Measurements from ENCODE around the gene MBTPS1. TPM values are rescaled to one million over a fixed set of nuclear protein-coding genes. Genes with fewer than 3 reads are reported as not detected.
A peak's percentile ranks its signal among the peaks of the same experiment; 100 is the strongest.

The MBTPS1 gene
- total and polyA plus RNA-seq, 9 of the 15 experiments (the other 6 are each of a cell fraction or from before 2014, with no cell fraction given): 2.8 to 57.6 (median 43.8) TPM

- Histone ChIP-seq H3K4me3 (no peak overlapping the region), H4K20me1 (replicated peaks; ENCODE audit: control insufficient read depth, insufficient read depth, low read length) (no peaks in the 10 kb centered on the region), H2AFZ (ENCODE audit: low read depth, low read length) (no peak overlapping the region), H3K9me1 (ENCODE audit: control insufficient read depth, insufficient read depth, low read length) (no peaks in the 10 kb centered on the region), H3K9ac (ENCODE audit: insufficient read depth in 1 of 2, low read depth in 2 of 2, low read length in 2 of 2) (no peak overlapping the region), H3K4me1 (replicated peaks in 1 of 2; ENCODE audit: control insufficient read depth in 2 of 2, insufficient read depth in 2 of 2, low read length in 2 of 2) (no peaks in the 10 kb centered on the region; a peak in 1 of 5 replicates), H3K4me2 (ENCODE audit: insufficient read depth, low read length) (no peak overlapping the region), H3K79me2 (ENCODE audit: control insufficient read depth, insufficient read depth, low read length) (no peaks in the 10 kb centered on the region), H3K9me3 (replicated peaks; ENCODE audit: control insufficient read depth, insufficient read depth, low read depth, low read length) (no peaks in the 10 kb centered on the region), H3K27ac (ENCODE audit: extremely low read depth, low read depth, low read length) (no peak overlapping the region), H3K36me3 (ENCODE audit: control insufficient read depth, insufficient read depth, low read length) (peaks cover 83% of the 10 kb centered on the region), H3K27me3 (ENCODE audit: control insufficient read depth in 2 of 2, insufficient read depth in 2 of 2, low read length in 2 of 2) (no peaks in the 10 kb centered on the region)
- POLR2A ChIA-PET: interaction anchor here (0.6 to 2.7 kb wide), 5 partner anchors 10 to 353 kb away, joined by 3 to 5 read pairs (median 4); no protein-coding TSS in a partner anchor
- intact Hi-C loops (cut with micrococcal nuclease) (no loop called here), in situ Hi-C loops (cut with MboI) (no loop called here)
- DNase-seq (ENCODE audit: extremely low read depth in 1 of 4, low spot score in 3 of 4) (no peak), ATAC-seq (no peak), FAIRE-seq (peak; percentile 60)
- CTCF ChIA-PET (ENCODE audit: low intra/inter-chr PET ratio): no interaction called here
- BruUV-seq (replicated peaks): no TSS peak
- TF ChIP-seq, protein P1, sequence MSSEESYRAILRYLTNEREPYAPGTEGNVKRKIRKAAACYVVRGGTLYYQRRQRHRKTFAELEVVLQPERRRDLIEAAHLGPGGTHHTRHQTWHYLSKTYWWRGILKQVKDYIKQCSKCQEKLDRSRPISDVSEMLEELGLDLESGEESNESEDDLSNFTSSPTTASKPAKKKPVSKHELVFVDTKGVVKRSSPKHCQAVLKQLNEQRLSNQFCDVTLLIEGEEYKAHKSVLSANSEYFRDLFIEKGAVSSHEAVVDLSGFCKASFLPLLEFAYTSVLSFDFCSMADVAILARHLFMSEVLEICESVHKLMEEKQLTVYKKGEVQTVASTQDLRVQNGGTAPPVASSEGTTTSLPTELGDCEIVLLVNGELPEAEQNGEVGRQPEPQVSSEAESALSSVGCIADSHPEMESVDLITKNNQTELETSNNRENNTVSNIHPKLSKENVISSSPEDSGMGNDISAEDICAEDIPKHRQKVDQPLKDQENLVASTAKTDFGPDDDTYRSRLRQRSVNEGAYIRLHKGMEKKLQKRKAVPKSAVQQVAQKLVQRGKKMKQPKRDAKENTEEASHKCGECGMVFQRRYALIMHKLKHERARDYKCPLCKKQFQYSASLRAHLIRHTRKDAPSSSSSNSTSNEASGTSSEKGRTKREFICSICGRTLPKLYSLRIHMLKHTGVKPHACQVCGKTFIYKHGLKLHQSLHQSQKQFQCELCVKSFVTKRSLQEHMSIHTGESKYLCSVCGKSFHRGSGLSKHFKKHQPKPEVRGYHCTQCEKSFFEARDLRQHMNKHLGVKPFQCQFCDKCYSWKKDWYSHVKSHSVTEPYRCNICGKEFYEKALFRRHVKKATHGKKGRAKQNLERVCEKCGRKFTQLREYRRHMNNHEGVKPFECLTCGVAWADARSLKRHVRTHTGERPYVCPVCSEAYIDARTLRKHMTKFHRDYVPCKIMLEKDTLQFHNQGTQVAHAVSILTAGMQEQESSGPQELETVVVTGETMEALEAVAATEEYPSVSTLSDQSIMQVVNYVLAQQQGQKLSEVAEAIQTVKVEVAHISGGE (CRISPR knock-in tag; IDR thresholded peaks at IDR 0.05): peak in 1 of 3 experiments; percentile 22; a peak in 1 of 6 replicates
- no peak for TF ChIP-seq REST (IDR thresholded peaks at IDR 0.05; ENCODE audit: borderline replicate concordance)
- TF ChIP-seq REST (CRISPR knock-in tag; IDR thresholded peaks at IDR 0.05; ENCODE audit: low read depth): no peak
- WGBS (ENCODE audit: insufficient coverage, low coverage, missing lambda C conversion rate): 68% methylated on average over 4 of the region's 4 CpGs
These were observed 20.2 kb downstream of the MBTPS1 start for GRCh38 chr16:84096447-84097005.
